MM.1S (cell line): Measurements from ENCODE around the gene RALGAPA2.

Source experiments
- DNase-seq: peaks from one replicate; pipeline ENCODE4 v3.0.0-alpha.2; 2015
- H2AFZ ChIP-seq: fragments of 300-600 bp; sonication (generic); 2 replicates; pipeline ENCODE4 v1.6.0; 2016; ENCODE audit warnings: antibody characterized with exemption, low read length
- H3F3A ChIP-seq: fragments of 300-600 bp; sonication (generic); 2 replicates; pipeline ENCODE4 v1.6.1; 2016; ENCODE audit warnings: mild to moderate bottlenecking, antibody characterized with exemption, low read length, moderate library complexity, mixed read lengths; ENCODE audit not compliant: insufficient read depth
- H3K27ac ChIP-seq: fragments of 300-600 bp; sonication (generic); 2 replicates; pipeline ENCODE4 v1.5.1; 2016; ENCODE audit warnings: mild to moderate bottlenecking, low read length
- H3K27me3 ChIP-seq: fragments of 300-600 bp; sonication (generic); replicated peaks from 2 replicates; pipeline ENCODE4 v1.6.0; 2016; ENCODE audit warnings: low read length; ENCODE audit not compliant: insufficient read depth
- H3K36me3 ChIP-seq: fragments of 300-600 bp; sonication (generic); replicated peaks from 2 replicates; pipeline ENCODE4 v1.6.1; 2016; ENCODE audit warnings: mild to moderate bottlenecking, low read length, mixed read lengths; ENCODE audit not compliant: insufficient read depth
- H3K4me1 ChIP-seq: fragments of 300-600 bp; sonication (generic); 2 replicates; pipeline ENCODE4 v1.6.1; 2016; ENCODE audit warnings: low read length, mixed read lengths
- H3K4me2 ChIP-seq: fragments of 300-600 bp; sonication (generic); 2 replicates; pipeline ENCODE4 v1.6.0; 2016; ENCODE audit warnings: low read depth, low read length
- H3K4me3 ChIP-seq: fragments of 300-600 bp; sonication (generic); 2 replicates; pipeline ENCODE4 v1.5.1; 2016; ENCODE audit warnings: low read length, mixed read lengths
- H3K79me2 ChIP-seq: fragments of 300-600 bp; sonication (generic); 2 replicates; pipeline ENCODE4 v1.6.1; 2016; ENCODE audit warnings: mixed run types, low read length, mixed read lengths
- H3K9ac ChIP-seq: fragments of 300-600 bp; sonication (generic); 2 replicates; pipeline ENCODE4 v1.6.1; 2016; ENCODE audit warnings: low read length, mixed read lengths
- H3K9me2 ChIP-seq: fragments of 300-600 bp; sonication (generic); replicated peaks from 2 replicates; pipeline ENCODE4 v1.6.1; 2016; ENCODE audit warnings: mild to moderate bottlenecking, low read length, mixed read lengths; ENCODE audit not compliant: insufficient read depth
- H3K9me3 ChIP-seq: fragments of 300-600 bp; sonication (generic); replicated peaks from 2 replicates; pipeline ENCODE4 v1.6.1; 2016; ENCODE audit warnings: mild to moderate bottlenecking, low read length, mixed read lengths; ENCODE audit not compliant: insufficient read depth
- H4K20me1 ChIP-seq: fragments of 300-600 bp; sonication (generic); 2 replicates; pipeline ENCODE4 v1.6.1; 2016; ENCODE audit warnings: mild to moderate bottlenecking, low read length, moderate library complexity, mixed read lengths; ENCODE audit not compliant: insufficient read depth
- CTCF ChIP-seq: fragments of 300-600 bp; sonication (generic); IDR thresholded peaks from 2 replicates; pipeline ENCODE4 v1.5.1; 2016; ENCODE audit warnings: antibody characterized with exemption, low read length, mixed read lengths
- EZH2 ChIP-seq: fragments of 300-600 bp; sonication (generic); optimal IDR thresholded peaks from 2 replicates; pipeline ENCODE3; 2017; ENCODE audit warnings: low read depth, mild to moderate bottlenecking, antibody characterized with exemption, low read length, mixed read lengths
- EZH2phosphoT487 ChIP-seq: fragments of 300-600 bp; sonication (generic); IDR thresholded peaks from 2 replicates; pipeline ENCODE4 v1.6.1; 2018; ENCODE audit warnings: antibody characterized with exemption, low read length

The RALGAPA2 gene

GRCh38 chr20:20561172-20561571 is 151.3 kb downstream of the RALGAPA2 start:
- H3K4me1 ChIP-seq: peaks cover 10% of the 10 kb centered on the region

GRCh38 chr20:20557406-20557805 is 155.0 kb downstream of the RALGAPA2 start:
- H3K4me1 ChIP-seq: peaks cover 8% of the 10 kb centered on the region
- H3F3A ChIP-seq: peaks cover 4% of the 10 kb centered on the region; the same call in 1 of the 2 replicates
- H2AFZ ChIP-seq: no peak overlapping the region
- H4K20me1 ChIP-seq: no peaks in the 10 kb centered on the region
- H3K79me2 ChIP-seq: no peaks in the 10 kb centered on the region
- no peaks in the 10 kb centered on the region for H3K9me3 ChIP-seq
- no peaks in the 10 kb centered on the region for H3K9me2 ChIP-seq
- H3K4me2 ChIP-seq: no peak overlapping the region
- TF ChIP-seq EZH2phosphoT487: no peak
- no peak for TF ChIP-seq CTCF
- no peak for TF ChIP-seq EZH2
- H3K27ac ChIP-seq: no peak overlapping the region
- H3K4me3 ChIP-seq: no peak overlapping the region
- H3K9ac ChIP-seq: no peak overlapping the region
- no peaks in the 10 kb centered on the region for H3K36me3 ChIP-seq
- no peak for DNase-seq
- peaks cover 12% of the 10 kb centered on the region; the same call in 1 of the 2 replicates for H3K27me3 ChIP-seq

More at GRCh38 chr20:20561172-20561571, 151.3 kb downstream of the RALGAPA2 start:
- H3K9ac ChIP-seq: no peak overlapping the region
- H3F3A ChIP-seq: peaks cover 8% of the 10 kb centered on the region; the same call in 1 of the 2 replicates
- H3K36me3 ChIP-seq: no peaks in the 10 kb centered on the region
- H3K27ac ChIP-seq: no peak overlapping the region
- H3K4me3 ChIP-seq: no peak overlapping the region
- no peaks in the 10 kb centered on the region for H3K9me3 ChIP-seq
- no peak for TF ChIP-seq CTCF
- no peak for TF ChIP-seq EZH2
- TF ChIP-seq EZH2phosphoT487: no peak
- no peak overlapping the region for H3K4me2 ChIP-seq
- H2AFZ ChIP-seq: no peak overlapping the region
- no peaks in the 10 kb centered on the region for H4K20me1 ChIP-seq
- no peaks in the 10 kb centered on the region for H3K9me2 ChIP-seq
- no peak for DNase-seq
- no peaks in the 10 kb centered on the region for H3K79me2 ChIP-seq
- peaks cover 12% of the 10 kb centered on the region; the same call in 1 of the 2 replicates for H3K27me3 ChIP-seq

- no peaks in the 10 kb centered on the region for H3K9me2 ChIP-seq
- H3F3A ChIP-seq: no peaks in the 10 kb centered on the region
- peaks cover 12% of the 10 kb centered on the region; the same call in 1 of the 2 replicates for H3K27me3 ChIP-seq
- H3K4me2 ChIP-seq: no peak overlapping the region
- no peak for TF ChIP-seq EZH2
- TF ChIP-seq CTCF: no peak
- TF ChIP-seq EZH2phosphoT487: no peak
- no peaks in the 10 kb centered on the region for H3K9me3 ChIP-seq
- H3K9ac ChIP-seq: no peak overlapping the region
- DNase-seq: no peak
- no peaks in the 10 kb centered on the region for H4K20me1 ChIP-seq
- H3K36me3 ChIP-seq: no peaks in the 10 kb centered on the region
- H3K4me3 ChIP-seq: no peak overlapping the region
- H2AFZ ChIP-seq: no peak overlapping the region
- H3K27ac ChIP-seq: no peak overlapping the region
- H3K79me2 ChIP-seq: no peaks in the 10 kb centered on the region
- H3K4me1 ChIP-seq: no peaks in the 10 kb centered on the region
Observed at GRCh38 chr20:20555838-20556237, 156.6 kb downstream of the RALGAPA2 start.
